Activated naive CD4-positive, alpha-beta T cell treated with anti-CD3 and anti-CD28 coated beads for 36 hours (primary cell): ENCODE data around the gene MPV17. TPM values are rescaled to one million over a fixed set of nuclear protein-coding genes. Genes with fewer than 3 reads are reported as not detected.
"Not testable (repeated sequence)": the region's sequence is repeated elsewhere in the genome, so short reads cannot be mapped to it uniquely, and the experiment has no call there.

Experiments used
- CTCF ChIA-PET: fragments of 350-600 bp; sonication (Branson Sonifier 250); formaldehyde crosslinking; loops from one replicate; lab custom pipeline; 2021; ENCODE audit warnings: antibody characterized with exemption; lab: Charles Lee
- DNase-seq: peaks from one replicate; pipeline ENCODE4 v3.0.0-alpha.2; 2020
- H3K27ac Mint-ChIP-seq: one replicate; pipeline ENCODE4 v1.8.0; 2021; ENCODE audit warnings: mild to moderate bottlenecking, mixed read lengths
- H3K27me3 Mint-ChIP-seq: one replicate; pipeline ENCODE4 v1.8.0; 2021; ENCODE audit warnings: low read depth, mixed read lengths
- H3K36me3 Mint-ChIP-seq: one replicate; pipeline ENCODE4 v1.8.0; 2021; ENCODE audit warnings: low read depth, mixed read lengths
- H3K4me1 Mint-ChIP-seq: one replicate; pipeline ENCODE4 v1.8.0; 2021; ENCODE audit warnings: low read depth, mixed read lengths
- H3K4me3 Mint-ChIP-seq: one replicate; pipeline ENCODE4 v1.8.0; 2021; ENCODE audit warnings: mild to moderate bottlenecking, moderate library complexity, mixed read lengths
- H3K9me3 Mint-ChIP-seq: one replicate; pipeline ENCODE4 v1.8.0; 2021; ENCODE audit warnings: mixed read lengths
- intact Hi-C: fragments of 100-400 bp; cut with micrococcal nuclease; formaldehyde crosslinking; loops from one replicate; pipeline ENCODE4 v1.15.1; 2023
- total RNA-seq, 2 experiments: library from RNA; stranded (reverse); gene quantifications; one replicate each; pipeline ENCODE4 v1.2.3, GENCODE V29; 2021

The MPV17 gene
- total RNA-seq, 2 experiments from 2014 or later, result 80.2 to 82.3 TPM

GRCh38 chr2:27353762-27354596, 31.1 kb upstream of the MPV17 start:
- CTCF ChIA-PET, result interaction anchor here (0.6 to 3.4 kb wide), 3 partner anchors 15 to 270 kb away, joined by 3 to 22 read pairs (median 4); partner anchors contain the start of genes EIF2B4 and SNX17
- no peak for DNase-seq
- Mint-ChIP-seq H3K9me3 (no peaks in the 10 kb centered on the region), H3K4me1 (peaks cover 65% of the 10 kb centered on the region), H3K27ac (no peak overlapping the region), H3K27me3 (no peaks in the 10 kb centered on the region), H3K4me3 (no peak overlapping the region), H3K36me3 (peaks cover 23% of the 10 kb centered on the region)
- intact Hi-C loops, result no loop called here

- DNase-seq, H3K27ac Mint-ChIP-seq, H3K27me3 Mint-ChIP-seq, H3K4me3 Mint-ChIP-seq, intact Hi-C loops, H3K9me3 Mint-ChIP-seq: not testable (repeated sequence)
- peaks cover 21% of the 10 kb centered on the region for H3K36me3 Mint-ChIP-seq
- H3K4me1 Mint-ChIP-seq, result peaks cover 62% of the 10 kb centered on the region
- CTCF ChIA-PET, result interaction anchor here (0.6 to 3.4 kb wide), 3 partner anchors 15 to 74 kb away, joined by 3 to 22 read pairs (median 4); partner anchors contain the start of genes EIF2B4 and SNX17
Measured at GRCh38 chr2:27353386-27353761, 30.5 kb upstream of the MPV17 start.

- intact Hi-C loops, result no loop called here
- peak overlapping the region; percentile 13 for H3K27ac Mint-ChIP-seq
- H3K27me3 Mint-ChIP-seq, result no peaks in the 10 kb centered on the region
- no peak overlapping the region for H3K4me3 Mint-ChIP-seq
- peaks cover 15% of the 10 kb centered on the region for H3K36me3 Mint-ChIP-seq
- DNase-seq, result no peak
- no peaks in the 10 kb centered on the region for H3K9me3 Mint-ChIP-seq
- H3K4me1 Mint-ChIP-seq, result peaks cover 58% of the 10 kb centered on the region
- CTCF ChIA-PET, result interaction anchor here (0.7 to 3.4 kb wide), 4 partner anchors 17 to 72 kb away, joined by 3 to 22 read pairs (median 4); partner anchors contain the start of genes EIF2B4, MPV17 and SNX17
Measured at GRCh38 chr2:27351802-27352598, 29.1 kb upstream of the MPV17 start.

GRCh38 chr2:27350106-27350693, 27.3 kb upstream of the MPV17 start:
- no peaks in the 10 kb centered on the region for H3K27me3 Mint-ChIP-seq
- CTCF ChIA-PET, result interaction anchor here (0.8 kb wide), 1 partner anchor 88 kb away, joined by 3 read pairs; no protein-coding TSS in a partner anchor
- peaks cover 5% of the 10 kb centered on the region for H3K36me3 Mint-ChIP-seq
- no peak overlapping the region for H3K4me3 Mint-ChIP-seq
- H3K27ac Mint-ChIP-seq, result no peak overlapping the region
- no peak for DNase-seq
- intact Hi-C loops, result no loop called here
- H3K4me1 Mint-ChIP-seq, result peaks cover 51% of the 10 kb centered on the region
- H3K9me3 Mint-ChIP-seq, result no peaks in the 10 kb centered on the region

DNA sequence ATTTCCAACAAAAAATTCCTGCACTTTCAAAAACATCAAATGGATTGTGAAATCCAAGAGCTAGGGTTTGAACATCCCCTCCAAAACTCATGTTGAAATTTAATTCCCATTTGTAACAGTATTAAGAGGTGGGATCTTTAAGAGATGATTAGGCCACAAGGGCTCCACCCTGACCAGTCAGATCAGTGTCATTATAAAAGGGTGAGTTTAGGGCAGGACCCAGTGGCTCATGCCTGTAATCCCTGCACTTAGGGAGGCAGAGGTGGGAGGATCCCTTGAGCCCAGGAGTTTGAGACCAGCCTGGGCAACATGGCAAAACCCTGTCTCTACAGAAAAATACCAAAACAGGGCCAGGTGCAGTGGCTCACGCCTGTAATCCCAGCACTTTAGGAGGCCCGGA, 24.7 kb upstream of the MPV17 start:
- H3K27me3 Mint-ChIP-seq, result no peaks in the 10 kb centered on the region
- H3K9me3 Mint-ChIP-seq, result no peaks in the 10 kb centered on the region
- no peak for DNase-seq
- no peak overlapping the region for H3K27ac Mint-ChIP-seq
- peaks cover 14% of the 10 kb centered on the region for H3K36me3 Mint-ChIP-seq
- no peak overlapping the region for H3K4me3 Mint-ChIP-seq
- H3K4me1 Mint-ChIP-seq, result peaks cover 33% of the 10 kb centered on the region
- CTCF ChIA-PET, result interaction anchor here (1.9 kb wide), 1 partner anchor 22 kb away, joined by 7 read pairs; no protein-coding TSS in a partner anchor
- intact Hi-C loops, result no loop called here

GRCh38 chr2:27336173-27336572, 13.3 kb upstream of the MPV17 start:
- no peaks in the 10 kb centered on the region for H3K4me1 Mint-ChIP-seq
- DNase-seq, result no peak
- no peaks in the 10 kb centered on the region for H3K9me3 Mint-ChIP-seq
- H3K27me3 Mint-ChIP-seq, result no peaks in the 10 kb centered on the region
- intact Hi-C loops, result no loop called here
- CTCF ChIA-PET, result interaction anchor here (0.5 to 1.7 kb wide), 2 partner anchors 33 to 324 kb away, joined by 3 to 5 read pairs; no protein-coding TSS in a partner anchor
- no peak overlapping the region for H3K4me3 Mint-ChIP-seq
- no peak overlapping the region for H3K27ac Mint-ChIP-seq
- H3K36me3 Mint-ChIP-seq, result peaks cover 37% of the 10 kb centered on the region

DNA sequence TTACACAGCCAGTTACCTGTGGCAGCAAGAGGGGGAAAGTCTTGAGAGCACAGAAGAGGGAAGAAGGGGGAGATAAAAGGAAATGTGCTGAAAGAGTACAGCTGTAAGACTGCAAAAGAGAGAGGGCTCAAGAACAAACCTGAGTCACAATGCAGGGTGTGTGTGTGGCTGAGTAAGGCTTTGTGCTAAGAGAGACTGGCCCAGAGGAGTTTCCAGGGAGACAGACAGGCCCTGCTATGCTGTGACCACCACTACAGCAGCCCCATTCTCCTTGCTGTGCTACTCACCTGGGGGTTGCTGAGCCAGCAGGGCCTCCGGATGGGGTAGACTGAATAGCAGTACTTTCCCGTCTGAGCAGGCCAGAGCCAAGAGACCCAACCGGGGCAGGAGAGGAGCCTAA, 12.4 kb upstream of the MPV17 start:
- no peak overlapping the region for H3K4me3 Mint-ChIP-seq
- CTCF ChIA-PET, result no interaction called here
- intact Hi-C loops, result no loop called here
- H3K27me3 Mint-ChIP-seq, result no peaks in the 10 kb centered on the region
- DNase-seq, result no peak
- H3K4me1 Mint-ChIP-seq, result no peaks in the 10 kb centered on the region
- no peak overlapping the region for H3K27ac Mint-ChIP-seq
- peaks cover 31% of the 10 kb centered on the region for H3K36me3 Mint-ChIP-seq
- no peaks in the 10 kb centered on the region for H3K9me3 Mint-ChIP-seq

- peak overlapping the region; percentile 22 for H3K27ac Mint-ChIP-seq
- peak overlapping the region; percentile 46 for H3K4me3 Mint-ChIP-seq
- CTCF ChIA-PET, result interaction anchor here (1.2 kb wide), 1 partner anchor 37 kb away, joined by 3 read pairs; no protein-coding TSS in a partner anchor
- intact Hi-C loops, result no loop called here
- H3K9me3 Mint-ChIP-seq, result no peaks in the 10 kb centered on the region
- DNase-seq, result no peak
- H3K4me1 Mint-ChIP-seq, result peaks cover 14% of the 10 kb centered on the region
- peaks cover 28% of the 10 kb centered on the region for H3K36me3 Mint-ChIP-seq
- H3K27me3 Mint-ChIP-seq, result no peaks in the 10 kb centered on the region
Measured at GRCh38 chr2:27324720-27325119, 1.8 kb upstream of the MPV17 start.

DNA sequence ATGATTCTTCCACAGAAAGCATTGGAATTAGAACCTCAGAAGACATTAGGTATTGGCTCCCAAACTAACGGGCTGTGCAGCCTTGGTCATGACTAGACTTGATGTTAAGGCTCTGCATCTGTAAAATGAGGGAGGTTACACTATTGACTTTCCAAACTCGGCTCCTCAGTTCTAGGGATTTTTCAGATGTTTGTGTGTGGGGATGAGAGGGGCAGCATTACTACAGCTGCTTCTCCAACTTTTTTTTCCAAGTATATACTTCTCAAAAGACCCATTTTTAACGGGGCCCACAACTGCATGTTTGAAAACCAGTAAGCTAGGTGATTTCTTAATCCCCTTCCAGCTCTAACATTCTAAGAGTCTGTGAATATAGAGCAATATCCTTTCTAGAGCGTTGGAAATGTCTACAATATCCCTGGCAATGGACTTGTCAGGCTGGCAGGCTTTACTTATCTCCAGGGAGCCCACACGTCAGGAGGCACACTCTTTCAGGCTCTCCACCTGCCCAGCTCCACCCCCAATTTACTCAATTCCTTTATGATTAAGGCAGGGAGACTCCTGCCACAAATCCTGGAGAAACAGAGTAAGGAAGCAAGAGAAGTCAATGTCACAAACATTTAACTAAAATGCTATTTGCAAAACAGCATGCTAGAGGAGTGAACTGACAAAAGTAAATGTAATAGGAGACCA, 844 bp upstream of the MPV17 start:
- Mint-ChIP-seq H3K27me3 (no peaks in the 10 kb centered on the region), H3K27ac (peak overlapping the region; percentile 85), H3K36me3 (peaks cover 25% of the 10 kb centered on the region), H3K4me3 (peak overlapping the region; percentile 84), H3K9me3 (no peaks in the 10 kb centered on the region), H3K4me1 (peaks cover 14% of the 10 kb centered on the region)
- CTCF ChIA-PET, result interaction anchor here (0.6 to 2.3 kb wide), 5 partner anchors 11 to 107 kb away, joined by 3 to 13 read pairs (median 3); no protein-coding TSS in a partner anchor
- DNase-seq, result no peak
- intact Hi-C loops, result loop anchor here (1.0 to 2.0 kb wide), 4 partner anchors 33 to 340 kb away; partner anchors contain the start of genes EIF2B4, GTF3C2, NRBP1 and SLC4A1AP

- Mint-ChIP-seq H3K9me3 (no peaks in the 10 kb centered on the region), H3K36me3 (peaks cover 19% of the 10 kb centered on the region), H3K4me3 (peak overlapping the region; percentile 84), H3K4me1 (peaks cover 14% of the 10 kb centered on the region), H3K27me3 (no peaks in the 10 kb centered on the region), H3K27ac (peak overlapping the region; percentile 85)
- CTCF ChIA-PET, result interaction anchor here (0.6 to 2.3 kb wide), 5 partner anchors 19 to 360 kb away, joined by 3 to 13 read pairs (median 4); no protein-coding TSS in a partner anchor
- intact Hi-C loops, result loop anchor here (1.0 to 2.0 kb wide), 3 partner anchors 106 to 361 kb away; partner anchors contain the start of genes IFT172 and NRBP1
- DNase-seq, result no peak
Measured at GRCh38 chr2:27322301-27322765, 564 bp downstream of the MPV17 start.

DNA sequence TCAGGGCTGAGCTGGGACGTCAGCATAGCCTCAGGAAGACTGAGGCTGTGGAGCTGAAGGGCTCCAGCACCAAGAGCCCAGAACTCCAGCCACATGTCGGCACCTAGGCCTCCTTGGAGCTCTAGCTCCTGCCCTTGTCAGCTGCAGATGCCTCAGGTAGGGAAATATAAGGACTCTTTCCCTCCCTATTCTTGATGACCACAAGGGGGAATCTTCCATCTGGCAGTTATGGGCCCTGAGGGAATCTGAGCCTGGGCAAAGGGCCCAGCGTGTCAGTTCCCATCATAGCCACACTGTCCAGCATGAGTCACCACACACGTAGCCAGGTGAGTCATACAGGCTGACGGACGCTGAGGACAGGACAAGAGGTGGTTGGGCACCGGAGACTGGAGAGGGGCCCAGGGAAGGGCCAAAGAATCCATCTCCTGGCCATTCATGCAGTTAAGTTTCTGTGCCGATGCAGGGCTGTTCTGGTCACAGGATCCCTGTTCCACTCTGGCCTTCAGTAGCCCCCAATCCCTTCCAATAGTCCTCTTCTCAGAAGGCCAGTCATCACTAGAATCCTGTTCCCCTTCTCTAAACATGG, 1.8 kb downstream of the MPV17 start:
- no peak overlapping the region for H3K27ac Mint-ChIP-seq
- H3K27me3 Mint-ChIP-seq, result no peaks in the 10 kb centered on the region
- intact Hi-C loops, result no loop called here
- H3K4me1 Mint-ChIP-seq, result peaks cover 14% of the 10 kb centered on the region
- CTCF ChIA-PET, result interaction anchor here (0.6 to 1.2 kb wide), 2 partner anchors 18 to 175 kb away, joined by 4 to 7 read pairs; no protein-coding TSS in a partner anchor
- H3K9me3 Mint-ChIP-seq, result no peaks in the 10 kb centered on the region
- peaks cover 11% of the 10 kb centered on the region for H3K36me3 Mint-ChIP-seq
- H3K4me3 Mint-ChIP-seq, result no peak overlapping the region
- DNase-seq, result no peak
